Measurements from ENCODE around the gene CR1. TPM values are rescaled to one million over a fixed set of nuclear protein-coding genes. Genes with fewer than 3 reads are reported as not detected.
"Not testable (repeated sequence)": the region's sequence is repeated elsewhere in the genome, so short reads cannot be mapped to it uniquely, and the experiment has no call there.

Gene CR1
- total RNA-seq, 1 experiment from 2014 or later, result 0.07 TPM

GRCh38 chr1:207631137-207631536 is 135.2 kb downstream of the CR1 start:
- H3K9me3 ChIP-seq (ENCODE audit: control insufficient read depth in 1 of 2, insufficient read depth in 1 of 2, low read depth in 1 of 2, low read length in 2 of 2), result no peaks in the 10 kb centered on the region
- no peak overlapping the region for H2AFZ ChIP-seq (ENCODE audit: low read depth, low read length, poor library complexity, severe bottlenecking)
- RAD21 ChIA-PET (ENCODE audit: low non-redundant PET in 1 of 2, low total read pairs in 2 of 2, uncharacterized antibody in 2 of 2, unreplicated experiment in 2 of 2), result no interaction called here
- ATAC-seq, result no peak
- H3K27me3 ChIP-seq (ENCODE audit: insufficient read depth, low read length), result no peaks in the 10 kb centered on the region
- H3K36me3 ChIP-seq (ENCODE audit: control insufficient read depth in 1 of 2, insufficient read depth in 2 of 2, low read length in 2 of 2), result no peaks in the 10 kb centered on the region
- no peak for DNase-seq (ENCODE audit: low read depth, low spot score)
- intact Hi-C loops (cut with micrococcal nuclease), result no loop called here
- CTCF ChIA-PET, result interaction anchor here (1.5 kb wide), 1 partner anchor 11 kb away, joined by 8 read pairs; no protein-coding TSS in a partner anchor
- POLR2A ChIA-PET, result no interaction called here
- H3K9ac ChIP-seq (ENCODE audit: low read length), result no peak overlapping the region
- no peak overlapping the region for H3K27ac ChIP-seq (ENCODE audit: low read depth, low read length)
- no peaks in the 10 kb centered on the region for H3K79me2 ChIP-seq (ENCODE audit: insufficient read depth, low read length)
- no peaks in the 10 kb centered on the region for H3K4me1 ChIP-seq (ENCODE audit: control insufficient read depth in 1 of 2, insufficient read depth in 2 of 2, low read length in 2 of 2)
- no peak overlapping the region for H3K4me2 ChIP-seq (ENCODE audit: low read length)
- H3K4me3 ChIP-seq (replicated peaks in 1 of 2; ENCODE audit: low read depth in 1 of 2, low read length in 2 of 2), result no peak overlapping the region
- no peaks in the 10 kb centered on the region for H3K9me2 ChIP-seq (ENCODE audit: insufficient read depth)
- no TSS peak for BruUV-seq (replicated peaks)
- TF ChIP-seq SRF (IDR thresholded peaks at IDR 0.05; ENCODE audit: low read depth) (no peak), JUND (IDR thresholded peaks at IDR 0.05) (no peak), CEBPB (IDR thresholded peaks at IDR 0.05; ENCODE audit: low read depth) (no peak), RAD21 (IDR thresholded peaks at IDR 0.05; ENCODE audit: low read depth) (no peak), ATF3 (IDR thresholded peaks at IDR 0.05) (no peak), ZBTB33 (IDR thresholded peaks at IDR 0.05; ENCODE audit: extremely low read depth, insufficient replicate concordance, low read length) (no peak), YY1 (IDR thresholded peaks at IDR 0.05; ENCODE audit: extremely low read depth, insufficient replicate concordance, low read depth, low read length) (no peak)
- H4K20me1 ChIP-seq (ENCODE audit: insufficient read depth), result no peaks in the 10 kb centered on the region

GRCh38 chr1:207633226-207633625 is 137.3 kb downstream of the CR1 start:
- no TSS peak for BruUV-seq (replicated peaks)
- DNase-seq (ENCODE audit: low read depth, low spot score), result no peak
- Histone ChIP-seq H3K9me2 (ENCODE audit: insufficient read depth) (no peaks in the 10 kb centered on the region), H3K9me3 (ENCODE audit: control insufficient read depth in 1 of 2, insufficient read depth in 1 of 2, low read depth in 1 of 2, low read length in 2 of 2) (no peaks in the 10 kb centered on the region), H3K79me2 (ENCODE audit: insufficient read depth, low read length) (no peaks in the 10 kb centered on the region), H3K27me3 (ENCODE audit: insufficient read depth, low read length) (no peaks in the 10 kb centered on the region), H2AFZ (ENCODE audit: low read depth, low read length, poor library complexity, severe bottlenecking) (no peak overlapping the region), H3K4me2 (ENCODE audit: low read length) (no peak overlapping the region), H3K4me3 (replicated peaks in 1 of 2; ENCODE audit: low read depth in 1 of 2, low read length in 2 of 2) (no peak overlapping the region), H3K4me1 (ENCODE audit: control insufficient read depth in 1 of 2, insufficient read depth in 2 of 2, low read length in 2 of 2) (no peaks in the 10 kb centered on the region), H3K27ac (ENCODE audit: low read depth, low read length) (no peak overlapping the region), H4K20me1 (ENCODE audit: insufficient read depth) (no peaks in the 10 kb centered on the region), H3K9ac (ENCODE audit: low read length) (no peak overlapping the region), H3K36me3 (ENCODE audit: control insufficient read depth in 1 of 2, insufficient read depth in 2 of 2, low read length in 2 of 2) (no peaks in the 10 kb centered on the region)
- no peak for ATAC-seq
- intact Hi-C loops (cut with micrococcal nuclease), result no loop called here
- ChIA-PET POLR2A (no interaction called here), CTCF (no interaction called here), RAD21 (ENCODE audit: low non-redundant PET in 1 of 2, low total read pairs in 2 of 2, uncharacterized antibody in 2 of 2, unreplicated experiment in 2 of 2) (no interaction called here)
- TF ChIP-seq CEBPB (IDR thresholded peaks at IDR 0.05; ENCODE audit: low read depth) (no peak), POLR2A (IDR thresholded peaks at IDR 0.05; ENCODE audit: borderline replicate concordance, extremely low read depth, insufficient read depth, insufficient read length) (no peak), SRF (IDR thresholded peaks at IDR 0.05; ENCODE audit: low read depth) (no peak), CTCF (IDR thresholded peaks at IDR 0.05 in 2 of 3, conservative IDR thresholded peaks at IDR 0.05 in 1 of 3; ENCODE audit: borderline replicate concordance in 1 of 3, insufficient read depth in 1 of 3, low read depth in 2 of 3, low read length in 2 of 3) (no peak), RAD21 (IDR thresholded peaks at IDR 0.05; ENCODE audit: low read depth) (no peak)

GRCh38 chr1:207633699-207634289 is 137.8 kb downstream of the CR1 start:
- DNase-seq (ENCODE audit: low read depth, low spot score); ATAC-seq; H3K4me2 ChIP-seq (ENCODE audit: low read length); H3K27ac ChIP-seq (ENCODE audit: low read depth, low read length); H4K20me1 ChIP-seq (ENCODE audit: insufficient read depth); RAD21 ChIA-PET (ENCODE audit: low non-redundant PET in 1 of 2, low total read pairs in 2 of 2, uncharacterized antibody in 2 of 2, unreplicated experiment in 2 of 2); H3K79me2 ChIP-seq (ENCODE audit: insufficient read depth, low read length); BruUV-seq (replicated peaks); H3K4me1 ChIP-seq (ENCODE audit: control insufficient read depth in 1 of 2, insufficient read depth in 2 of 2, low read length in 2 of 2); H3K9me2 ChIP-seq (ENCODE audit: insufficient read depth); H3K36me3 ChIP-seq (ENCODE audit: control insufficient read depth in 1 of 2, insufficient read depth in 2 of 2, low read length in 2 of 2); H3K4me3 ChIP-seq (replicated peaks in 1 of 2; ENCODE audit: low read depth in 1 of 2, low read length in 2 of 2); intact Hi-C loops (cut with micrococcal nuclease); H3K9me3 ChIP-seq (ENCODE audit: control insufficient read depth in 1 of 2, insufficient read depth in 1 of 2, low read depth in 1 of 2, low read length in 2 of 2); POLR2A ChIA-PET; H3K9ac ChIP-seq (ENCODE audit: low read length); H3K27me3 ChIP-seq (ENCODE audit: insufficient read depth, low read length); H2AFZ ChIP-seq (ENCODE audit: low read depth, low read length, poor library complexity, severe bottlenecking); CTCF ChIA-PET: not testable (repeated sequence)

All from HCT116 (cell line).